ENCODE measurements around the gene MYO1A. TPM values are rescaled to one million over a fixed set of nuclear protein-coding genes. Genes with fewer than 3 reads are reported as not detected.

MYO1A gene
- total and polyA plus RNA-seq, 2 of the 13 experiments (the other 11 are each of a cell fraction or from before 2014, with no cell fraction given) = 5.3 to 6.0 TPM

DNA sequence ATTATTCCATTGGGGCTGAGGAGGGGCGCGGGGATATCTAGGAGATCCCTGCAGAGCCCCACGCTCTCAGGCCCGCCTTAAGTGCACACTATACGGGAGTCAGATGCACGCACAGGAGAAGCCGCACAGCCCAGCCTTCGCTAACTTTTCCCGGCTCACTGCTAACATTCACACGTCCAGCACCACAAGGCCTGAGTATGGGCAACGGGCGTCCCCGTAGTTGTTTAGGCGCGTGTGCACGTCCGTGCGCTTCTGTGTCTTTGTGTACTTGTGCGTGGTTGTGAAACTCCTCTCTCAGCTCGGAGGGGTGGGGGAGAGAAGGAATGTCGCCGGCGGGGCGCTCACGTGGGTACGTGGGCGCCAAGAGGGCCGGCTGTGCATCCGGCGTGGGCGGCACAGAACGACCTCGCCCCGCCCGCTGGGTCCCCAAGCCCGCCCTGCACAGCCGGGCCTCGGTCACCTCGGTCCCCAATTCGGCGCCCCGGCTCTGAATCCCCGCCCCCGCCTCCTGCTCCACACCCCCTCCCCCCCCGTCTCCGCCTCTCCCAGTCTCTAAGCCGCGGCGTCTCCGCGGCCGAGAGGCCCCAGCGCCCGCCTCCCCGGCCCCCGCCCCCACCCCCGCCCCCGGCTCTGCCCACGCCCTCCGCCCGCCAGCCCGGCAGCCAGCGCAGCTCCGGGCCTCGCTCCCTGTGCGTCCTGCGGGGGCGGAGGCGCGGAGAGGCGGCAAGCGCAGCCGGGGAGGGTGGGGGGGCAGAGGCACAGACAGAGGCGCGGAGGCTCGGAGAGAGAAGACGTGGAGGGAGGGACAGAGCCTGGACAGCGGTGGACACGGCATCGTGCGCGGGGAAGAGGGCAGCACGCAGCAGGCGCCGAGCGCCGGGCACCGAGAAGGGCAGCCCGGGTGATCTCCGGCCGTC lies 38.7 kb upstream of the MYO1A start, which contains the start of gene NAB2 (continued):
- TF ChIP-seq, protein P1, sequence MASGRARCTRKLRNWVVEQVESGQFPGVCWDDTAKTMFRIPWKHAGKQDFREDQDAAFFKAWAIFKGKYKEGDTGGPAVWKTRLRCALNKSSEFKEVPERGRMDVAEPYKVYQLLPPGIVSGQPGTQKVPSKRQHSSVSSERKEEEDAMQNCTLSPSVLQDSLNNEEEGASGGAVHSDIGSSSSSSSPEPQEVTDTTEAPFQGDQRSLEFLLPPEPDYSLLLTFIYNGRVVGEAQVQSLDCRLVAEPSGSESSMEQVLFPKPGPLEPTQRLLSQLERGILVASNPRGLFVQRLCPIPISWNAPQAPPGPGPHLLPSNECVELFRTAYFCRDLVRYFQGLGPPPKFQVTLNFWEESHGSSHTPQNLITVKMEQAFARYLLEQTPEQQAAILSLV (CRISPR knock-in tag; IDR thresholded peaks at IDR 0.05; ENCODE audit: borderline replicate concordance) = 0 out of 2 replicates have a peak, but pooled peaks have one; percentile 9
- TF ChIP-seq, protein P2, sequence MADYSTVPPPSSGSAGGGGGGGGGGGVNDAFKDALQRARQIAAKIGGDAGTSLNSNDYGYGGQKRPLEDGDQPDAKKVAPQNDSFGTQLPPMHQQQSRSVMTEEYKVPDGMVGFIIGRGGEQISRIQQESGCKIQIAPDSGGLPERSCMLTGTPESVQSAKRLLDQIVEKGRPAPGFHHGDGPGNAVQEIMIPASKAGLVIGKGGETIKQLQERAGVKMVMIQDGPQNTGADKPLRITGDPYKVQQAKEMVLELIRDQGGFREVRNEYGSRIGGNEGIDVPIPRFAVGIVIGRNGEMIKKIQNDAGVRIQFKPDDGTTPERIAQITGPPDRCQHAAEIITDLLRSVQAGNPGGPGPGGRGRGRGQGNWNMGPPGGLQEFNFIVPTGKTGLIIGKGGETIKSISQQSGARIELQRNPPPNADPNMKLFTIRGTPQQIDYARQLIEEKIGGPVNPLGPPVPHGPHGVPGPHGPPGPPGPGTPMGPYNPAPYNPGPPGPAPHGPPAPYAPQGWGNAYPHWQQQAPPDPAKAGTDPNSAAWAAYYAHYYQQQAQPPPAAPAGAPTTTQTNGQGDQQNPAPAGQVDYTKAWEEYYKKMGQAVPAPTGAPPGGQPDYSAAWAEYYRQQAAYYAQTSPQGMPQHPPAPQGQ (CRISPR knock-in tag; IDR thresholded peaks at IDR 0.05; ENCODE audit: borderline replicate concordance) = no peak
- TF ChIP-seq AGO2 (optimal IDR thresholded peaks at IDR 0.05; ENCODE audit: low read depth, low read length) (no peak), GABPB1 (CRISPR knock-in tag; IDR thresholded peaks at IDR 0.05) (peak; percentile 77), MBD4 (IDR thresholded peaks at IDR 0.05; ENCODE audit: borderline replicate concordance, low read length) (no peak), EHMT2 (IDR thresholded peaks at IDR 0.05; ENCODE audit: borderline replicate concordance, low read depth, low read length) (no peak), ZNF7 (CRISPR knock-in tag; IDR thresholded peaks at IDR 0.05) (no peak), HHEX (CRISPR knock-in tag; IDR thresholded peaks at IDR 0.05) (no peak), SMYD3 (CRISPR knock-in tag; IDR thresholded peaks at IDR 0.05) (no peak), CEBPB (IDR thresholded peaks at IDR 0.05; ENCODE audit: borderline replicate concordance, low read depth, low read length) (peak; percentile 93), ZNF451 (CRISPR knock-in tag; IDR thresholded peaks at IDR 0.05) (no peak), ZFP1 (CRISPR knock-in tag; IDR thresholded peaks at IDR 0.05) (no peak), PHF5A (CRISPR knock-in tag; IDR thresholded peaks at IDR 0.05; ENCODE audit: low read depth, unreplicated experiment) (no peak), ZNF24 (IDR thresholded peaks at IDR 0.05) (no peak), ZNF768 (CRISPR knock-in tag; IDR thresholded peaks at IDR 0.05) (no peak; the same call in 1 of the 2 replicates), ZNF619 (CRISPR knock-in tag; IDR thresholded peaks at IDR 0.05) (no peak), ETV5 (CRISPR knock-in tag; IDR thresholded peaks at IDR 0.05; ENCODE audit: borderline replicate concordance) (peak; percentile 92), RFX1 (IDR thresholded peaks at IDR 0.05) (no peak), RCOR2 (CRISPR knock-in tag; IDR thresholded peaks at IDR 0.05) (no peak)
- TF ChIP-seq, protein P3, sequence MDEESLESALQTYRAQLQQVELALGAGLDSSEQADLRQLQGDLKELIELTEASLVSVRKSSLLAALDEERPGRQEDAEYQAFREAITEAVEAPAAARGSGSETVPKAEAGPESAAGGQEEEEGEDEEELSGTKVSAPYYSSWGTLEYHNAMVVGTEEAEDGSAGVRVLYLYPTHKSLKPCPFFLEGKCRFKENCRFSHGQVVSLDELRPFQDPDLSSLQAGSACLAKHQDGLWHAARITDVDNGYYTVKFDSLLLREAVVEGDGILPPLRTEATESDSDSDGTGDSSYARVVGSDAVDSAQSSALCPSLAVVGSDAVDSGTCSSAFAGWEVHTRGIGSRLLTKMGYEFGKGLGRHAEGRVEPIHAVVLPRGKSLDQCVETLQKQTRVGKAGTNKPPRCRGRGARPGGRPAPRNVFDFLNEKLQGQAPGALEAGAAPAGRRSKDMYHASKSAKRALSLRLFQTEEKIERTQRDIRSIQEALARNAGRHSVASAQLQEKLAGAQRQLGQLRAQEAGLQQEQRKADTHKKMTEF (CRISPR knock-in tag; IDR thresholded peaks at IDR 0.05) = peak; percentile 73
- TF ChIP-seq, protein P4, sequence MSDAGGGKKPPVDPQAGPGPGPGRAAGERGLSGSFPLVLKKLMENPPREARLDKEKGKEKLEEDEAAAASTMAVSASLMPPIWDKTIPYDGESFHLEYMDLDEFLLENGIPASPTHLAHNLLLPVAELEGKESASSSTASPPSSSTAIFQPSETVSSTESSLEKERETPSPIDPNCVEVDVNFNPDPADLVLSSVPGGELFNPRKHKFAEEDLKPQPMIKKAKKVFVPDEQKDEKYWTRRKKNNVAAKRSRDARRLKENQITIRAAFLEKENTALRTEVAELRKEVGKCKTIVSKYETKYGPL (CRISPR knock-in tag; IDR thresholded peaks at IDR 0.05) = peak; percentile 72; the same call in 1 of the 2 replicates
- TF ChIP-seq, protein P5, sequence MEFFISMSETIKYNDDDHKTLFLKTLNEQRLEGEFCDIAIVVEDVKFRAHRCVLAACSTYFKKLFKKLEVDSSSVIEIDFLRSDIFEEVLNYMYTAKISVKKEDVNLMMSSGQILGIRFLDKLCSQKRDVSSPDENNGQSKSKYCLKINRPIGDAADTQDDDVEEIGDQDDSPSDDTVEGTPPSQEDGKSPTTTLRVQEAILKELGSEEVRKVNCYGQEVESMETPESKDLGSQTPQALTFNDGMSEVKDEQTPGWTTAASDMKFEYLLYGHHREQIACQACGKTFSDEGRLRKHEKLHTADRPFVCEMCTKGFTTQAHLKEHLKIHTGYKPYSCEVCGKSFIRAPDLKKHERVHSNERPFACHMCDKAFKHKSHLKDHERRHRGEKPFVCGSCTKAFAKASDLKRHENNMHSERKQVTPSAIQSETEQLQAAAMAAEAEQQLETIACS (CRISPR knock-in tag; IDR thresholded peaks at IDR 0.05) = peak; percentile 48; the same call in 1 of the 2 replicates
- TF ChIP-seq, protein P6, sequence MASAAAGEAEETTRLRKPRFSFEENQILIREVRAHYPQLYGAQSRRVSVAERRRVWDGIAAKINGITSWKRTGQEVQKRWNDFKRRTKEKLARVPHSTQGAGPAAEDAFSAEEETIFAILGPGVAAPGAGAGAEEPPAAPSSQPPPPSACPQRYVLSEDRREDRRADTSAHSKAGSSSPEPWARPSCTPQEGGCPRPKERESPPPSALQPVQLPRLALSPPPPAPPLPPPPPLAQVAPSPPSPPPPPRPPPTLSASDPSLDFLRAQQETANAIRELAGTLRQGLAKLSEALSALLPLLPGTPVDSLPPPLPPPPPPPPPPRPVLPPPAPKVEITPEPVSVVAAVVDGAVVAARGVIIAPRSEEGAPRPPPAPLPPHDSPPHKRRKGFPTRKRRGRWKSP (CRISPR knock-in tag; IDR thresholded peaks at IDR 0.05) = no peak; the same call in 1 of the 2 replicates

Data from HepG2 (cell line).